H9 (cell line): ENCODE measurements around the gene CA5A. TPM values are rescaled to one million over a fixed set of nuclear protein-coding genes. Genes with fewer than 3 reads are reported as not detected.

Experiments used
- DNase-seq: peaks from one replicate; pipeline ENCODE4 v3.0.0-alpha.2; 2017
- H2AFZ ChIP-seq: one replicate; pipeline ENCODE4 v1.6.1; 2013; ENCODE audit warnings: mild to moderate bottlenecking, low read length, control low read depth, moderate library complexity
- H2AK5ac ChIP-seq: 2 replicates; pipeline ENCODE4 v1.6.1; 2013; ENCODE audit warnings: low read length, control low read depth, mixed read lengths; ENCODE audit not compliant: insufficient read length
- H2BK120ac ChIP-seq: one replicate; pipeline ENCODE4 v1.6.1; 2013; ENCODE audit warnings: low read depth, mild to moderate bottlenecking, low read length, control low read depth, inconsistent platforms; ENCODE audit not compliant: poor library complexity, severe bottlenecking
- H2BK12ac ChIP-seq: 2 replicates; pipeline ENCODE4 v1.6.1; 2013; ENCODE audit warnings: low read length, control low read depth, mixed read lengths, low read depth; ENCODE audit not compliant: insufficient read length
- H2BK15ac ChIP-seq: 2 replicates; pipeline ENCODE4 v1.6.1; 2013; ENCODE audit warnings: low read depth, low read length, control low read depth
- H2BK20ac ChIP-seq: one replicate; pipeline ENCODE4 v1.6.1; 2013; ENCODE audit warnings: low read depth, mild to moderate bottlenecking, low read length, control low read depth, inconsistent platforms; ENCODE audit not compliant: poor library complexity, severe bottlenecking
- H2BK5ac ChIP-seq: 2 replicates; pipeline ENCODE4 v1.6.1; 2013; ENCODE audit warnings: low read length, control low read depth, mixed read lengths; ENCODE audit not compliant: insufficient read length
- H3K14ac ChIP-seq: 2 replicates; pipeline ENCODE4 v1.6.1; 2013; ENCODE audit warnings: low read length, control low read depth; ENCODE audit not compliant: insufficient read depth
- H3K18ac ChIP-seq: 2 replicates; pipeline ENCODE4 v1.6.1; 2013; ENCODE audit warnings: low read depth, mild to moderate bottlenecking, mixed read lengths, low read length, control low read depth; ENCODE audit not compliant: insufficient read length
- H3K23ac ChIP-seq: 2 replicates; pipeline ENCODE4 v1.6.1; 2013; ENCODE audit warnings: low read length, control low read depth, mixed read lengths, low read depth; ENCODE audit not compliant: insufficient read length
- H3K23me2 ChIP-seq: 2 replicates; pipeline ENCODE4 v1.6.1; 2013; ENCODE audit warnings: low read depth, mild to moderate bottlenecking, mixed read lengths, low read length, control low read depth; ENCODE audit not compliant: insufficient read length, poor library complexity, severe bottlenecking
- H3K27ac ChIP-seq: 2 replicates; pipeline ENCODE4 v1.5.1; 2013; ENCODE audit warnings: low read length, control low read depth, mixed read lengths, low read depth; ENCODE audit not compliant: insufficient read length
- H3K27me3 ChIP-seq: 2 replicates; pipeline ENCODE4 v1.6.1; 2013; ENCODE audit warnings: low read length, control low read depth, inconsistent platforms; ENCODE audit not compliant: insufficient read depth
- H3K4ac ChIP-seq: 2 replicates; pipeline ENCODE4 v1.6.1; 2013; ENCODE audit warnings: low read depth, mild to moderate bottlenecking, control low read depth, inconsistent platforms, low read length, moderate library complexity
- H3K4me1 ChIP-seq: 2 replicates; pipeline ENCODE4 v1.6.1; 2013; ENCODE audit warnings: low read length, control low read depth, inconsistent platforms; ENCODE audit not compliant: insufficient read depth
- H3K4me2 ChIP-seq: 2 replicates; pipeline ENCODE4 v1.6.1; 2013; ENCODE audit warnings: low read length, control low read depth, mixed read lengths; ENCODE audit not compliant: insufficient read length, insufficient read depth
- H3K56ac ChIP-seq: 2 replicates; pipeline ENCODE4 v1.6.1; 2013; ENCODE audit warnings: low read depth, mild to moderate bottlenecking, mixed read lengths, low read length, control low read depth; ENCODE audit not compliant: insufficient read length
- H3K79me1 ChIP-seq: 2 replicates; pipeline ENCODE4 v1.6.1; 2013; ENCODE audit warnings: low read depth, mild to moderate bottlenecking, moderate library complexity, low read length, control low read depth, inconsistent platforms; ENCODE audit not compliant: insufficient read depth, poor library complexity, severe bottlenecking
- H3K79me2 ChIP-seq: 2 replicates; pipeline ENCODE4 v1.6.1; 2013; ENCODE audit warnings: low read length, control low read depth, inconsistent platforms; ENCODE audit not compliant: insufficient read depth
- H3K9ac ChIP-seq: 2 replicates; pipeline ENCODE4 v1.6.1; 2013; ENCODE audit warnings: low read length, control low read depth, mixed read lengths; ENCODE audit not compliant: insufficient read length; ENCODE audit errors: extremely low read depth
- H3K9me3 ChIP-seq: one replicate; pipeline ENCODE4 v1.6.1; 2013; ENCODE audit warnings: low read depth, low read length, inconsistent platforms; ENCODE audit not compliant: control insufficient read depth
- H3T11ph ChIP-seq: one replicate; pipeline ENCODE4 v1.6.1; 2013; ENCODE audit warnings: mild to moderate bottlenecking, low read length, control low read depth, inconsistent platforms
- H4K20me1 ChIP-seq: one replicate; pipeline ENCODE4 v1.6.1; 2013; ENCODE audit not compliant: control insufficient read depth, insufficient read length, insufficient read depth
- H4K5ac ChIP-seq: 2 replicates; pipeline ENCODE4 v1.6.1; 2013; ENCODE audit warnings: low read depth, mild to moderate bottlenecking, mixed read lengths, low read length, control low read depth; ENCODE audit not compliant: insufficient read length
- H4K8ac ChIP-seq: replicated peaks from 2 replicates; pipeline ENCODE4 v1.6.1; 2013; ENCODE audit warnings: low read length, control low read depth, mixed read lengths, low read depth; ENCODE audit not compliant: insufficient read length
- H4K91ac ChIP-seq: 2 replicates; pipeline ENCODE4 v1.6.1; 2013; ENCODE audit warnings: low read depth, mild to moderate bottlenecking, moderate library complexity, mixed read lengths, low read length, control low read depth; ENCODE audit not compliant: insufficient read length
- H3K27ac Mint-ChIP-seq, 3 experiments: 2 replicates in 2 of 3; 3 replicates in 1 of 3; pipeline ENCODE4 v1.8.0; 2020 to 2021; ENCODE audit warnings: mixed read lengths in 3 of 3, mild to moderate bottlenecking in 1 of 3, moderate library complexity in 1 of 3
- H3K27me3 Mint-ChIP-seq: 2 replicates; pipeline ENCODE4 v1.8.0; 2021; ENCODE audit warnings: low read depth, mild to moderate bottlenecking, moderate library complexity, mixed read lengths
- H3K36me3 Mint-ChIP-seq, 3 experiments: 2 replicates in 2 of 3; 3 replicates in 1 of 3; pipeline ENCODE4 v1.8.0; 2020 to 2021; ENCODE audit warnings: low read depth in 3 of 3, mixed read lengths in 3 of 3; ENCODE audit not compliant: insufficient read depth in 1 of 3
- H3K4me1 Mint-ChIP-seq, 2 experiments: 2 replicates each; pipeline ENCODE4 v1.8.0; 2020; ENCODE audit warnings: mixed read lengths in 2 of 2
- H3K4me3 Mint-ChIP-seq, 2 experiments: 2 replicates in 1 of 2; 3 replicates in 1 of 2; pipeline ENCODE4 v1.8.0; 2020 to 2021; ENCODE audit warnings: mild to moderate bottlenecking in 2 of 2, mixed read lengths in 2 of 2, moderate library complexity in 1 of 2
- H3K9me3 Mint-ChIP-seq, 2 experiments: 2 replicates in 1 of 2; 3 replicates in 1 of 2; pipeline ENCODE4 v1.8.0; 2020; ENCODE audit warnings: mild to moderate bottlenecking in 2 of 2, mixed read lengths in 2 of 2, moderate library complexity in 1 of 2
- WGBS: extraction: QIAGEN DNeasy Blood & Tissue Kit; methylation state at CpG from one replicate; pipeline ENCODE4 v1.1.7; 2013; ENCODE audit warnings: missing lambda C conversion rate, low lambda C conversion rate, mixed read lengths; ENCODE audit not compliant: insufficient read length; ENCODE audit errors: extremely low coverage; 5-methylcytosine and 5-hydroxymethylcytosine counted together
- total RNA-seq: library from RNA; stranded (reverse); gene quantifications from 2 replicates; pipeline ENCODE4 v1.2.1, GENCODE V29; 2021
- TF ChIP-seq, protein P1 (sequence below): fragments of 200-600 bp; sonication (generic); conservative IDR thresholded peaks from 3 replicates; pipeline ENCODE4 v1.8.0; 2021; ENCODE audit warnings: antibody characterized with exemption, mild to moderate bottlenecking

The CA5A gene
- total RNA-seq, 1 experiment from 2014 or later: not detected

DNA sequence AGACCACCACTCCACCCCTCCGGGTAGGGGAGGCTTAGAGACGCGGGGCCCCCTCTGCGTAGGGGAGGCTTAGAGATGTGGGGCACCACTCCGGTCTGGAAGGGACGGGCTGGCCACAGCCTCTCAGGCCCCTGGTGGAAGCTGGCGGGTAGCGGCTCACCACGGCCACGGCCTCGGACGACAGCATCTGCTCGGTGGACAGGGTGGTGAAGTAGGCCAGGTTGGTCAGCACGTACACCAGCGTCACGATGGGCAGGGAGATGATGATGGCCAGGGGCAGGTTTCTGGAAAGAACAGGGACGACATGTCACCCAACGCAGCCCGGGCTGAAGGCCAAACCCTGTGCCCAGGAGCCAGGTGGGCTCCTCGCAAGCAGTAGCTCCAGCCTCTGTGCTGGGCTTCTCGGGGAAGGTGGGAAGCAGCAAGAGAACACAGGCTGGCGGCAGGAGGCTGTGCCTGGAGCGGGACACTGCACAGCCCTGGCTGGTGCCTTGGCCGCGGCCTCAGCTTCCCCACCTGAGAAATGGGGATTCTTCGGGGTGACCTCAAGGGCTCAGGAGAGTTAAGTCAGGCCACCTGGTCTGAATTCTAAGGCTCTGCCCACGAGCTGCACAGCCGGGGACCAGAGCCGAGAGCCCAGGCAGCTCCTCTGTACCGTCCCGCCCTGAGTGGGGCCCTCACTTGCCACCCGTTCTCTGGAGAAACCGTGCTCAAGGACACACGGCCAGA, 96.6 kb downstream of the CA5A start:
- Histone ChIP-seq H4K8ac (no peak overlapping the region), H3K27me3 (no peaks in the 10 kb centered on the region), H2AFZ (no peak overlapping the region), H2BK15ac (no peak overlapping the region), H3K4me2 (no peak overlapping the region), H3K56ac (no peak overlapping the region), H4K5ac (no peak overlapping the region), H3T11ph (no peak overlapping the region), H2BK12ac (no peak overlapping the region), H3K79me1 (peaks cover 4% of the 10 kb centered on the region), H2BK5ac (no peak overlapping the region), H2BK120ac (no peak overlapping the region), H2BK20ac (no peak overlapping the region), H3K4ac (no peak overlapping the region), H3K9ac (no peak overlapping the region), H3K27ac (no peak overlapping the region), H3K4me1 (no peaks in the 10 kb centered on the region), H2AK5ac (no peak overlapping the region), H3K9me3 (no peaks in the 10 kb centered on the region), H3K18ac (no peak overlapping the region), H4K20me1 (no peaks in the 10 kb centered on the region), H4K91ac (no peak overlapping the region), H3K79me2 (no peaks in the 10 kb centered on the region), H3K23ac (no peak overlapping the region), H3K14ac (no peak overlapping the region), H3K23me2 (no peaks in the 10 kb centered on the region)
- H3K36me3 Mint-ChIP-seq: peaks cover 14 to 70% (median 41%) of the 10 kb centered on the region in 3 experiments; a peak in 6 of 7 replicates
- no CpG with 5 or more reads among the region's 34 CpGs for WGBS
- TF ChIP-seq, protein P1, sequence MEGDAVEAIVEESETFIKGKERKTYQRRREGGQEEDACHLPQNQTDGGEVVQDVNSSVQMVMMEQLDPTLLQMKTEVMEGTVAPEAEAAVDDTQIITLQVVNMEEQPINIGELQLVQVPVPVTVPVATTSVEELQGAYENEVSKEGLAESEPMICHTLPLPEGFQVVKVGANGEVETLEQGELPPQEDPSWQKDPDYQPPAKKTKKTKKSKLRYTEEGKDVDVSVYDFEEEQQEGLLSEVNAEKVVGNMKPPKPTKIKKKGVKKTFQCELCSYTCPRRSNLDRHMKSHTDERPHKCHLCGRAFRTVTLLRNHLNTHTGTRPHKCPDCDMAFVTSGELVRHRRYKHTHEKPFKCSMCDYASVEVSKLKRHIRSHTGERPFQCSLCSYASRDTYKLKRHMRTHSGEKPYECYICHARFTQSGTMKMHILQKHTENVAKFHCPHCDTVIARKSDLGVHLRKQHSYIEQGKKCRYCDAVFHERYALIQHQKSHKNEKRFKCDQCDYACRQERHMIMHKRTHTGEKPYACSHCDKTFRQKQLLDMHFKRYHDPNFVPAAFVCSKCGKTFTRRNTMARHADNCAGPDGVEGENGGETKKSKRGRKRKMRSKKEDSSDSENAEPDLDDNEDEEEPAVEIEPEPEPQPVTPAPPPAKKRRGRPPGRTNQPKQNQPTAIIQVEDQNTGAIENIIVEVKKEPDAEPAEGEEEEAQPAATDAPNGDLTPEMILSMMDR: no peak
- no peak overlapping the region for H3K4me3 Mint-ChIP-seq
- H3K9me3 Mint-ChIP-seq: no peaks in the 10 kb centered on the region
- DNase-seq: no peak
- 0 out of 7 replicates have a peak overlapping the region, but pooled peaks of 1 of the 3 experiments have one; percentile 28 for H3K27ac Mint-ChIP-seq
- H3K27me3 Mint-ChIP-seq: no peaks in the 10 kb centered on the region
- peaks cover 9 to 15% of the 10 kb centered on the region in 2 experiments for H3K4me1 Mint-ChIP-seq
